NCI-H1436 treated with DMSO at 0.1 percent for 48 hours (cell line): ENCODE measurements around the gene MMS19.
"Not testable (repeated sequence)": the region's sequence is repeated elsewhere in the genome, so short reads cannot be mapped to it uniquely, and the experiment has no call there.

Experiments
- DNase-seq: peaks from one replicate; lab custom pipeline; 2025; lab: John Stamatoyannopoulos, UW

The MMS19 gene

GRCh38 chr10:97528876-97529275 lies 30.7 kb upstream of the MMS19 start:
- not testable (repeated sequence) for DNase-seq

- DNase-seq, result no peak
Observed at GRCh38 chr10:97525683-97526110, 27.5 kb upstream of the MMS19 start.

GRCh38 chr10:97525086-97525485 lies 26.9 kb upstream of the MMS19 start:
- no peak for DNase-seq

GRCh38 chr10:97522937-97523336 lies 24.7 kb upstream of the MMS19 start:
- no peak for DNase-seq

GRCh38 chr10:97522071-97522470 lies 23.8 kb upstream of the MMS19 start:
- DNase-seq, result no peak

- DNase-seq, result no peak
Observed at GRCh38 chr10:97520978-97521761, 22.9 kb upstream of the MMS19 start.

GRCh38 chr10:97520520-97520919 lies 22.3 kb upstream of the MMS19 start:
- no peak for DNase-seq

- no peak for DNase-seq
Observed at GRCh38 chr10:97519342-97519741, 21.1 kb upstream of the MMS19 start.

GRCh38 chr10:97518301-97519043 lies 20.2 kb upstream of the MMS19 start:
- no peak for DNase-seq

- DNase-seq, result no peak
Observed at GRCh38 chr10:97517778-97518300, 19.6 kb upstream of the MMS19 start.

GRCh38 chr10:97517096-97517750 lies 19.0 kb upstream of the MMS19 start:
- no peak for DNase-seq

- no peak for DNase-seq
Observed at GRCh38 chr10:97515271-97515978, 17.2 kb upstream of the MMS19 start.

GRCh38 chr10:97514344-97514743 lies 16.1 kb upstream of the MMS19 start:
- DNase-seq, result no peak

- DNase-seq, result no peak
Observed at GRCh38 chr10:97512993-97513392, 14.8 kb upstream of the MMS19 start.

GRCh38 chr10:97511711-97512440 lies 13.7 kb upstream of the MMS19 start:
- DNase-seq, result no peak

GRCh38 chr10:97510686-97511085 lies 12.5 kb upstream of the MMS19 start:
- DNase-seq, result no peak

GRCh38 chr10:97509120-97509680 lies 11.0 kb upstream of the MMS19 start:
- DNase-seq, result no peak

- DNase-seq, result no peak
Observed at GRCh38 chr10:97508342-97508741, 10.1 kb upstream of the MMS19 start.

- DNase-seq, result no peak
Observed at GRCh38 chr10:97506199-97506991, 8.2 kb upstream of the MMS19 start.

- DNase-seq, result no peak
Observed at GRCh38 chr10:97505152-97505551, 6.9 kb upstream of the MMS19 start.
